ENCODE data around the gene PDLIM5. TPM values are rescaled to one million over a fixed set of nuclear protein-coding genes. Genes with fewer than 3 reads are reported as not detected.

Gene PDLIM5
- total RNA-seq, 1 experiment from 2014 or later: 43.1 TPM

GRCh38 chr4:94711635-94712034 lies 259.9 kb downstream of the PDLIM5 start:
- Histone ChIP-seq H3K36me3 (replicated peaks; ENCODE audit: control insufficient read depth, insufficient read depth, low read length) (no peaks in the 10 kb centered on the region), H3K4me3 (ENCODE audit: insufficient read depth, low read depth, low read length) (no peak overlapping the region), H3K27me3 (ENCODE audit: control insufficient read depth, insufficient read depth, low read length) (no peaks in the 10 kb centered on the region)
- DNase-seq: no peak

- H3K27me3 ChIP-seq (ENCODE audit: control insufficient read depth, insufficient read depth, low read length): no peaks in the 10 kb centered on the region
- no peak overlapping the region for H3K4me3 ChIP-seq (ENCODE audit: insufficient read depth, low read depth, low read length)
- DNase-seq: no peak
- no peaks in the 10 kb centered on the region for H3K36me3 ChIP-seq (replicated peaks; ENCODE audit: control insufficient read depth, insufficient read depth, low read length)
Observed at GRCh38 chr4:94714365-94715160, 262.8 kb downstream of the PDLIM5 start.

- H3K36me3 ChIP-seq (replicated peaks; ENCODE audit: control insufficient read depth, insufficient read depth, low read length): no peaks in the 10 kb centered on the region
- H3K4me3 ChIP-seq (ENCODE audit: insufficient read depth, low read depth, low read length): no peak overlapping the region
- no peaks in the 10 kb centered on the region for H3K27me3 ChIP-seq (ENCODE audit: control insufficient read depth, insufficient read depth, low read length)
- DNase-seq: no peak
Observed at GRCh38 chr4:94715726-94716125, 264.0 kb downstream of the PDLIM5 start.

Other genes starting within 250 kb of the PDLIM5 start
- 39.5 and 42.4 TPM in 2 replicates for gene SMARCAD1, start 244.1 kb upstream of the PDLIM5 start, total RNA-seq (2014; rRNA removed; shearing (Covaris generic))
- 0.21 TPM in 1 of 2 replicates, not detected in the other for gene HPGDS, start 109.1 kb upstream of the PDLIM5 start, total RNA-seq (2014; rRNA removed; shearing (Covaris generic))

All from H7 (cell line).